SK-N-MC (cell line): ENCODE measurements around the gene HIP1R.

Source experiments
- EZH2 ChIP-seq: fragments of 200-600 bp; sonication (generic); IDR thresholded peaks from one replicate; pipeline ENCODE4 v1.6.1; 2017; ENCODE audit warnings: antibody characterized with exemption
- FOXP2 ChIP-seq: optimal IDR thresholded peaks from 2 replicates; pipeline ENCODE3; 2011; ENCODE audit warnings: mild to moderate bottlenecking, moderate library complexity; ENCODE audit not compliant: insufficient read depth; ENCODE audit errors: extremely low read length, control extremely low read depth

DNA sequence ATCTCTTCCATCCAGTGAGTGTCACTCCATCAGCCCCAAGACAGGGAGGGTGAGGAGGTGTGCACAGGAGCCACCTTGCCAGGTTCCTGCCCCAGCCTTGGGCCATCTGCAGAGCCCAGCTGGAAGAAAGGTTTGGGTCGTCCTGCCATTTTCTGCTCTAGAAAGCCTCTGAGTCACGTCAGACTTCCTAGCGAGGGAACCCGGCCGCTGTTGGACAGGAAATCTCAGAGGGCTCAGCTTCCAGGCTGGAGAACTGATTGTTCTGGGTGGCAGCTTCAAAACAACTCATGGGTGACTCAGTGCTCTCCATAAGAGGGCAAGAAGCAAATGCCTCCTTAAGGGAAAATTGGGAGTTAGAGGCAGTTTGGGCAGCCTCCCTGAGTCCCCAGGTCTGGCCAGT lies 16.6 kb downstream of the HIP1R start:
- TF ChIP-seq EZH2 (no peak), FOXP2 (no peak)
